Testis (tissue), 3 donors: ENCODE measurements around the gene TNFAIP8. TPM values are rescaled to one million over a fixed set of nuclear protein-coding genes. Genes with fewer than 3 reads are reported as not detected.

Experiments used
- DNase-seq: peaks from one replicate; pipeline ENCODE4 v3.0.0-alpha.2; 2019
- H3K27ac ChIP-seq, 2 donors: fragments of 200-600 bp; sonication (generic); one replicate each; pipeline ENCODE4 v1.5.1; 2019
- H3K27me3 ChIP-seq: fragments of 200-600 bp; sonication (generic); one replicate; pipeline ENCODE4 v1.5.1; 2019
- H3K36me3 ChIP-seq: fragments of 200-600 bp; sonication (generic); one replicate; pipeline ENCODE4 v1.5.1; 2017; ENCODE audit warnings: low read depth; ENCODE audit errors: missing control alignments
- H3K4me1 ChIP-seq: fragments of 200-600 bp; sonication (generic); one replicate; pipeline ENCODE4 v1.5.1; 2019
- H3K4me3 ChIP-seq, 2 donors: fragments of 200-600 bp; sonication (generic); one replicate each; pipeline ENCODE4 v1.5.1; 2017 to 2019
- H3K9me3 ChIP-seq: fragments of 200-600 bp; sonication (generic); one replicate; pipeline ENCODE4 v1.5.1; 2017
- POLR2A ChIP-seq: fragments of 450-650 bp; IDR thresholded peaks from one replicate; pipeline ENCODE4 v1.6.1; 2017; ENCODE audit warnings: antibody characterized with exemption, mild to moderate bottlenecking, moderate library complexity
- WGBS, 2 donors: methylation state at CpG; one replicate each; pipeline ENCODE4 v1.1.5; 2018; 5-methylcytosine and 5-hydroxymethylcytosine counted together
- intact Hi-C: fragments of 100-400 bp; cut with DNase I; formaldehyde crosslinking; loops from one replicate; pipeline ENCODE4 v1.15.1; 2023; ENCODE audit warnings: low total_unique reads
- polyA plus RNA-seq: library from polyadenylated mRNA; stranded (reverse); fragments of 350-450 nt; fragmentation: Illumina TruSeq; extraction: RNeasy Lipid Tissue Mini Kit (QIAGEN cat#74804); gene quantifications from one replicate; pipeline ENCODE4 v1.2.3, GENCODE V29; 2014; ENCODE audit warnings: low read depth, low replicate concordance; ENCODE audit not compliant: insufficient read depth
- total RNA-seq, 2 donors: library from RNA; depleted of rRNA; stranded (reverse); fragments of >200 nt; gene quantifications; one replicate each; pipeline ENCODE4 v1.2.3, GENCODE V29; 2016
- TF ChIP-seq, protein P1 (sequence below), 3 experiments: fragments of 450-650 bp in 2 of 3; fragments of 200-600 bp in 1 of 3; sonication (generic) in 1 of 3; IDR thresholded peaks; one replicate each; pipeline ENCODE4 v1.5.1; 2016 to 2019; ENCODE audit warnings: antibody characterized with exemption in 3 of 3, mild to moderate bottlenecking in 2 of 3, moderate library complexity in 1 of 3

TNFAIP8 gene
- total and polyA plus RNA-seq, 3 donors from 2014 or later = 6.3 to 14.0 (median 8.2) TPM

DNA sequence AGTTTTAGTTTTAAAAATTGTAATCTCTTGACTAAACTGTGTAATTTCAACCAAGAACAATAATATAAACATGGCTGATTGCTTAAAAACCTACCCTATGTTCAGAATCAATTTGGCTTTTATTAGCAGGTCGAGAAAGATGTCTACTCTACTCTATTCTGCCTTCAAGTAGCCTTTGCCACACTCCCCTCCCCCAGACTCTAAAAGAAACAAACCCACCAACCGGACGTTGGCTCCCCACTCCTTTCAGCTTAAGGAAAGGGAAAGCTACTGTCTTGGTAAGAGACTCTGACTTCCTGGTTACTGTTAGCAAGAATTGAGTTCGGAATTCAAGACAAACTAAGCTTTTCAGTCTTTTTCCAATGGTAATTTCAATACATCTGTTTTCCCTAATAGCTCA, 46.7 kb downstream of the TNFAIP8 start:
- Histone ChIP-seq H3K27ac (no peak overlapping the region), H3K4me3 (no peak overlapping the region), H3K9me3 (no peaks in the 10 kb centered on the region), H3K36me3 (no peaks in the 10 kb centered on the region), H3K27me3 (no peaks in the 10 kb centered on the region), H3K4me1 (peaks cover 6% of the 10 kb centered on the region)
- intact Hi-C loops = no loop called here
- DNase-seq = no peak
- 72 to 76% methylated on average over 4 of the region's 4 CpGs for WGBS, 2 donors
- TF ChIP-seq, protein P1, sequence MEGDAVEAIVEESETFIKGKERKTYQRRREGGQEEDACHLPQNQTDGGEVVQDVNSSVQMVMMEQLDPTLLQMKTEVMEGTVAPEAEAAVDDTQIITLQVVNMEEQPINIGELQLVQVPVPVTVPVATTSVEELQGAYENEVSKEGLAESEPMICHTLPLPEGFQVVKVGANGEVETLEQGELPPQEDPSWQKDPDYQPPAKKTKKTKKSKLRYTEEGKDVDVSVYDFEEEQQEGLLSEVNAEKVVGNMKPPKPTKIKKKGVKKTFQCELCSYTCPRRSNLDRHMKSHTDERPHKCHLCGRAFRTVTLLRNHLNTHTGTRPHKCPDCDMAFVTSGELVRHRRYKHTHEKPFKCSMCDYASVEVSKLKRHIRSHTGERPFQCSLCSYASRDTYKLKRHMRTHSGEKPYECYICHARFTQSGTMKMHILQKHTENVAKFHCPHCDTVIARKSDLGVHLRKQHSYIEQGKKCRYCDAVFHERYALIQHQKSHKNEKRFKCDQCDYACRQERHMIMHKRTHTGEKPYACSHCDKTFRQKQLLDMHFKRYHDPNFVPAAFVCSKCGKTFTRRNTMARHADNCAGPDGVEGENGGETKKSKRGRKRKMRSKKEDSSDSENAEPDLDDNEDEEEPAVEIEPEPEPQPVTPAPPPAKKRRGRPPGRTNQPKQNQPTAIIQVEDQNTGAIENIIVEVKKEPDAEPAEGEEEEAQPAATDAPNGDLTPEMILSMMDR (IDR thresholded peaks at IDR 0.05) = no peak
- no peak for TF ChIP-seq POLR2A

DNA sequence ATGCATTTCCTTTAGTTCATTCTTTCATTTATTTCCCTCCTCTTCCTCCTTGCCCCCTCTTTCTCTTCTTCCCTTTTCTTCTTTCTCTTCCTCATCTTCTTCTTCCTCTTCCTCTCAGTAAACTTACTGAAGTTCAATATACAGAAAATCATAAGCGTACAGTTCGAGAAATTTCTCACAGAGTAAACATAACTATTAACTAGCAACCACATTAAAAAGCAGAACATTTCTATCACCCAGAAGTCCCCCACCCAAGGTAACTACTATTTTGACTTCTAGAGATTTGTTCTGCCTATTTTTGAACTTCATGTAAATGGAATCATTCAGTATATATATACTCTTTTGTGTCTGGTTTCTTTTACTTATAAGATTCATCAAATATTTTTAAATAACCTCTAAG, 48.2 kb downstream of the TNFAIP8 start:
- DNase-seq = no peak
- Histone ChIP-seq H3K4me3 (no peak overlapping the region), H3K4me1 (no peaks in the 10 kb centered on the region), H3K9me3 (no peaks in the 10 kb centered on the region), H3K27ac (no peak overlapping the region), H3K27me3 (no peaks in the 10 kb centered on the region), H3K36me3 (no peaks in the 10 kb centered on the region)
- WGBS, 2 donors = 81 to 89% methylated on average over 2 of the region's 2 CpGs
- TF ChIP-seq, protein P1 (IDR thresholded peaks at IDR 0.05) = no peak
- TF ChIP-seq POLR2A = no peak
- intact Hi-C loops = no loop called here

DNA sequence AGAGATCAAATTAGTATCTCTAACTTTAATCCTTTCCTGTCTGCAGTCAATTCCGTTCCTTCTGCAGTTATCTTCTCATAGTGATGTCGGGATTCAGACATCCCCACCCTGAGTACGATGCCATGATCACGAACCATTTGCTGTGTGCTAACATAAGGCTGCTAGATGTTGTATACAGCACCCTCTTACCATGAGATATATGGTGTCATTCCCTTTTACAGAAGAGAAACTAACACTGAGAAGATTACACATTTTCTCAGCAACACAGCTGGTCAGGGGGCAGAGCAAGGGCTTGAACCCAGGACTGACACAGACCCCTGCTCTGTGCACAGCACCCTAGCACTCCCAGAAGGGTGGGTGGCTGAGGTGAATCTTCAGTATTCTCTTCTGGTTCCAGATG, 49.6 kb downstream of the TNFAIP8 start:
- H3K4me3 ChIP-seq = no peak overlapping the region
- no peaks in the 10 kb centered on the region for H3K4me1 ChIP-seq
- intact Hi-C loops = no loop called here
- no peaks in the 10 kb centered on the region for H3K27me3 ChIP-seq
- no peak for DNase-seq
- no peaks in the 10 kb centered on the region for H3K36me3 ChIP-seq
- 62 to 84% methylated on average over 4 of the region's 4 CpGs for whole genome bisulfite sequencing, 2 donors
- TF ChIP-seq, protein P1 (IDR thresholded peaks at IDR 0.05) = no peak
- no peak for TF ChIP-seq POLR2A
- H3K9me3 ChIP-seq = no peaks in the 10 kb centered on the region
- H3K27ac ChIP-seq = no peak overlapping the region

DNA sequence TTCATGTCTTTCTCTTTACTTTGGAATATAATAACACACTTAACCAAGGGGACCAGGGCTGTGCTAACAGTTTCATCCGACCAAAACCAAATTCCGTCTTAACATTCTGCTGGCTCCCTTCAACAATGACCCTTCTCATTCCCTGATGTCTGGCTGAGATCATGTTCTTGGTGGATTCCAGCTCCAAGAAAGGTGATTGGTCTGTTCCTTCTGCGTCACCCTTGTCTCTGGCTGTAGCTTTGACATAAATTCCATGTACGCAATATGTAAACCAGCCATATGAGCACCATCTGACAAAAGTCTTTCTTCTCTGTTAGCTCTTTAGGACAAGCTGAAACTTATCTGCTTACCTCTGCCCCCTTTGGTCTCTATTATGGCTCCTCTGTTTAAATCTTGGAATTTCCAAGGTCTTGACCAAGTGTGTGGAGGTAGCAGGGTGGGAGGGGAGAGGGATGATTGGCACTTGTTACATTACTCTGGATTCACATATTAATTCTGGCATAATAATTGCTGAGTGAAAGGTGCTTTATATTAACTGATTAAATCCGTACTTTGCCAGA, 50.8 kb downstream of the TNFAIP8 start:
- Histone ChIP-seq H3K27me3 (no peaks in the 10 kb centered on the region), H3K4me3 (no peak overlapping the region), H3K9me3 (no peaks in the 10 kb centered on the region), H3K27ac (no peak overlapping the region), H3K4me1 (no peaks in the 10 kb centered on the region), H3K36me3 (no peaks in the 10 kb centered on the region)
- no peak for DNase-seq
- intact Hi-C loops = no loop called here
- WGBS, 2 donors = 88 to 95% methylated on average over 5 of the region's 5 CpGs
- no peak for TF ChIP-seq POLR2A

DNA sequence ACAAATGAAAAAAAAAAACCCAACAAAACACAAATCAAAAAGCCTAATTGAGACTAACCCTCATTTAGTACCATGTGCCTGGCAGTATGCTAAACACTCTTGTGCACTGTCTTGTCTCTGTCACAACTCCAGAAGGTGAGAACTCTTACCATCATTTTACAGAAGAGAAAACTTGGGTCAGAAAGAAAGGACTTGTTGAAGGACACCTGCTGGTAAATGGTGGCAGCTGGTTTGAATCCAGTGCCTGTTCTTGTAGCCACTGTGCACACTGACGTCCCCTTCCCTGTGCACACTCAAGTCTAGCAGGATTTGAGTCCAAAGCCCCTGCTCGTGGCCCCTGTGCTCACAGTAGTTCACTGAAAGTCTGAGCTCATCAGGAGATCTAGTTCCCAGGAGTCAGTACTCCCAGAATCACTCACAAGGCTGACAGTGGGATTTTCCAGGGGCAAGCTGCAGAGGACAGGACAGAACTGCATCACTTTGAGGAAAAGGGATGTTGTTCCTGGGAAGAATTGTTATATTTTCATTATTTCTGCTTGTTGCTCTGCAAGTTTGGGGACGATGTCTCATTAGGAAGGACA, 53.5 kb downstream of the TNFAIP8 start:
- no peaks in the 10 kb centered on the region for H3K4me1 ChIP-seq
- H3K27me3 ChIP-seq = no peaks in the 10 kb centered on the region
- no peak for TF ChIP-seq POLR2A
- TF ChIP-seq, protein P1 (IDR thresholded peaks at IDR 0.05) = no peak
- intact Hi-C loops = no loop called here
- DNase-seq = no peak
- H3K27ac ChIP-seq = no peak overlapping the region
- no peaks in the 10 kb centered on the region for H3K36me3 ChIP-seq
- WGBS, 2 donors = 85 to 89% methylated on average over 3 of the region's 3 CpGs
- H3K4me3 ChIP-seq = no peak overlapping the region
- no peaks in the 10 kb centered on the region for H3K9me3 ChIP-seq
